HEK293 (cell line): ENCODE results near the gene SPIN4.

Experiments used
- GFI1B ChIP-seq: fragments of 450-650 bp; formaldehyde crosslinking; IDR thresholded peaks from 2 replicates; pipeline ENCODE4 v1.5.1; 2016; ENCODE audit warnings: missing biosample characterization, missing genetic modification characterization
- GLIS2 ChIP-seq: fragments of 450-650 bp; formaldehyde crosslinking; IDR thresholded peaks from 2 replicates; pipeline ENCODE4 v1.5.1; 2016; ENCODE audit warnings: missing biosample characterization, missing genetic modification characterization
- HOXA7 ChIP-seq: sonication (generic); formaldehyde crosslinking; IDR thresholded peaks from 2 replicates; pipeline ENCODE4 v1.8.1; 2022; ENCODE audit warnings: missing genetic modification reagents, borderline replicate concordance
- INSM2 ChIP-seq: fragments of 450-650 bp; formaldehyde crosslinking; IDR thresholded peaks from 2 replicates; pipeline ENCODE4 v1.5.1; 2016; ENCODE audit warnings: missing biosample characterization, missing genetic modification characterization
- KLF9 ChIP-seq: fragments of 450-650 bp; formaldehyde crosslinking; IDR thresholded peaks from 2 replicates; pipeline ENCODE4 v1.5.1; 2016; ENCODE audit warnings: missing biosample characterization, missing genetic modification characterization, low read depth
- PATZ1 ChIP-seq: fragments of 450-650 bp; formaldehyde crosslinking; IDR thresholded peaks from 2 replicates; pipeline ENCODE4 v1.5.1; 2016; ENCODE audit warnings: missing biosample characterization, missing genetic modification characterization
- PRDM10 ChIP-seq: fragments of 450-650 bp; formaldehyde crosslinking; IDR thresholded peaks from 2 replicates; pipeline ENCODE4 v1.5.1; 2016; ENCODE audit warnings: missing biosample characterization, missing genetic modification characterization
- TCF7L2 ChIP-seq: IDR thresholded peaks from 2 replicates; pipeline ENCODE4 v1.6.1; 2011; ENCODE audit warnings: low read depth, mild to moderate bottlenecking, inconsistent platforms, low read length, moderate library complexity, borderline replicate concordance
- ZBTB6 ChIP-seq: fragments of 450-650 bp; formaldehyde crosslinking; IDR thresholded peaks from 2 replicates; pipeline ENCODE4 v1.5.1; 2017; ENCODE audit warnings: missing biosample characterization, missing genetic modification characterization
- ZNF146 ChIP-seq: fragments of 450-650 bp; formaldehyde crosslinking; IDR thresholded peaks from 2 replicates; pipeline ENCODE4 v1.5.1; 2016; ENCODE audit warnings: missing biosample characterization, missing genetic modification characterization
- ZNF175 ChIP-seq: fragments of 450-650 bp; formaldehyde crosslinking; IDR thresholded peaks from 2 replicates; pipeline ENCODE4 v1.5.1; 2016; ENCODE audit warnings: missing biosample characterization, missing genetic modification characterization
- ZNF302 ChIP-seq: fragments of 450-650 bp; formaldehyde crosslinking; IDR thresholded peaks from 2 replicates; pipeline ENCODE4 v1.5.1; 2016; ENCODE audit warnings: missing biosample characterization, missing genetic modification characterization, low read depth
- ZNF335 ChIP-seq: fragments of 450-650 bp; formaldehyde crosslinking; conservative IDR thresholded peaks from 2 replicates; pipeline ENCODE4 v1.5.1; 2016; ENCODE audit warnings: missing biosample characterization, missing genetic modification characterization
- ZNF350 ChIP-seq: fragments of 450-650 bp; formaldehyde crosslinking; IDR thresholded peaks from 2 replicates; pipeline ENCODE4 v1.5.0; 2017; ENCODE audit warnings: missing biosample characterization, mild to moderate bottlenecking, missing genetic modification characterization
- ZNF404 ChIP-seq: fragments of 450-650 bp; formaldehyde crosslinking; IDR thresholded peaks from 2 replicates; pipeline ENCODE4 v1.5.1; 2017; ENCODE audit warnings: missing biosample characterization, missing genetic modification characterization
- ZNF473 ChIP-seq: fragments of 450-650 bp; formaldehyde crosslinking; IDR thresholded peaks from 2 replicates; pipeline ENCODE4 v1.5.1; 2017; ENCODE audit warnings: missing biosample characterization, missing genetic modification characterization
- ZNF510 ChIP-seq: fragments of 450-650 bp; formaldehyde crosslinking; IDR thresholded peaks from 2 replicates; pipeline ENCODE4 v1.5.1; 2018; ENCODE audit warnings: mild to moderate bottlenecking, missing genetic modification characterization, missing biosample characterization; ENCODE audit not compliant: insufficient replicate concordance
- ZNF529 ChIP-seq: fragments of 450-650 bp; formaldehyde crosslinking; IDR thresholded peaks from 2 replicates; pipeline ENCODE4 v1.5.1; 2017; ENCODE audit warnings: missing genetic modification characterization, missing biosample characterization; ENCODE audit not compliant: insufficient replicate concordance
- ZNF549 ChIP-seq: fragments of 450-650 bp; IDR thresholded peaks from 2 replicates; pipeline ENCODE4 v1.5.1; 2018; ENCODE audit warnings: missing biosample characterization, missing genetic modification characterization, mild to moderate bottlenecking, inconsistent platforms, moderate library complexity
- ZNF555 ChIP-seq: fragments of 450-650 bp; formaldehyde crosslinking; conservative IDR thresholded peaks from 2 replicates; pipeline ENCODE4 v1.5.1; 2017; ENCODE audit warnings: missing biosample characterization, mild to moderate bottlenecking, missing genetic modification characterization, inconsistent platforms
- ZNF580 ChIP-seq: fragments of 450-650 bp; formaldehyde crosslinking; IDR thresholded peaks from 2 replicates; pipeline ENCODE4 v1.5.1; 2016; ENCODE audit warnings: missing biosample characterization, missing genetic modification characterization
- ZNF658 ChIP-seq: fragments of 450-650 bp; formaldehyde crosslinking; IDR thresholded peaks from 2 replicates; pipeline ENCODE4; 2016; ENCODE audit warnings: missing biosample characterization, missing genetic modification characterization
- ZNF670 ChIP-seq: fragments of 450-650 bp; formaldehyde crosslinking; IDR thresholded peaks from 2 replicates; pipeline ENCODE4 v1.5.1; 2016; ENCODE audit warnings: missing biosample characterization, missing genetic modification characterization, low read depth
- ZNF747 ChIP-seq: fragments of 450-650 bp; formaldehyde crosslinking; IDR thresholded peaks from 2 replicates; pipeline ENCODE4 v1.5.1; 2016; ENCODE audit warnings: missing biosample characterization, missing genetic modification characterization
- ZNF76 ChIP-seq: fragments of 450-650 bp; formaldehyde crosslinking; IDR thresholded peaks from 2 replicates; pipeline ENCODE4; 2016; ENCODE audit warnings: low read depth, missing biosample characterization, missing genetic modification characterization, borderline replicate concordance

The SPIN4 gene

GRCh38 chrX:63350941-63351616 is at the start of gene SPIN4 (continued):
- TF ChIP-seq PATZ1 (tag by site-specific recombination) (peak; percentile 35; the same call in 1 of the 2 replicates), ZNF404 (tag by site-specific recombination) (no peak), ZNF335 (peak; percentile 54), KLF9 (tag by site-specific recombination) (peak; percentile 58), ZNF510 (no peak), ZNF350 (tag by site-specific recombination) (no peak), ZNF670 (tag by site-specific recombination) (no peak), ZNF76 (tag by site-specific recombination) (0 out of 2 replicates have a peak, but pooled peaks have one; percentile 38), GFI1B (tag by site-specific recombination) (no peak), TCF7L2 (peak; percentile 11; the same call in 1 of the 2 replicates), ZNF747 (tag by site-specific recombination) (no peak), ZNF146 (tag by site-specific recombination) (no peak), HOXA7 (no peak), ZNF473 (tag by site-specific recombination) (no peak), INSM2 (tag by site-specific recombination) (no peak), ZNF175 (tag by site-specific recombination) (no peak), ZNF529 (no peak), ZNF302 (tag by site-specific recombination) (no peak), ZNF658 (no peak), ZNF580 (no peak), ZBTB6 (tag by site-specific recombination) (no peak), ZNF555 (tag by site-specific recombination) (no peak), GLIS2 (peak; percentile 55; the same call in 1 of the 2 replicates), ZNF549 (tag by site-specific recombination) (no peak), PRDM10 (tag by site-specific recombination) (no peak)
